Subcutaneous abdominal adipose tissue (tissue), 5 donors: ENCODE results near the gene GHSR.

Source experiments
- H3K27ac ChIP-seq: one replicate; pipeline ENCODE4 v1.7.0; 2013; ENCODE audit warnings: low read depth, mild to moderate bottlenecking, inconsistent platforms, low read length, moderate library complexity
- H3K27me3 ChIP-seq, 5 donors: one replicate each; pipeline ENCODE4 v1.7.0; 2013; ENCODE audit warnings: low read length in 5 of 5, inconsistent platforms in 1 of 5; ENCODE audit not compliant: control insufficient read depth in 5 of 5, insufficient read depth in 4 of 5
- H3K36me3 ChIP-seq, 5 donors: one replicate each; pipeline ENCODE4 v1.7.0; 2013; ENCODE audit warnings: low read length in 5 of 5; ENCODE audit not compliant: control insufficient read depth in 5 of 5, insufficient read depth in 5 of 5
- H3K4me1 ChIP-seq, 5 donors: one replicate each; pipeline ENCODE4 v1.7.0; 2013; ENCODE audit warnings: low read length in 5 of 5, mild to moderate bottlenecking in 3 of 5, moderate library complexity in 1 of 5; ENCODE audit not compliant: control insufficient read depth in 5 of 5, insufficient read depth in 5 of 5
- H3K4me3 ChIP-seq, 5 donors: one replicate each; pipeline ENCODE4 v1.7.0; 2013; ENCODE audit warnings: low read length in 5 of 5, low read depth in 1 of 5
- H3K9ac ChIP-seq, 5 donors: one replicate each; pipeline ENCODE4 v1.7.0; 2013; ENCODE audit warnings: low read length in 5 of 5, mild to moderate bottlenecking in 4 of 5, moderate library complexity in 3 of 5
- H3K9me3 ChIP-seq, 5 donors: one replicate each; pipeline ENCODE4 v1.7.0; 2013; ENCODE audit warnings: low read length in 5 of 5; ENCODE audit not compliant: control insufficient read depth in 5 of 5
- donor health status: healthy.
- donor health status: healthy.
- donor health status: healthy.
- donor health status: healthy.
- donor health status: healthy.

Gene GHSR

GRCh38 chr3:172441581-172441980, 6.7 kb downstream of the GHSR start:
- no peaks in the 10 kb centered on the region for H3K9me3 ChIP-seq
- H3K9ac ChIP-seq: no peak overlapping the region
- no peak overlapping the region for H3K27ac ChIP-seq
- no peak overlapping the region for H3K4me3 ChIP-seq
- H3K27me3 ChIP-seq: peaks cover 0 to 5% (median under 1%) of the 10 kb centered on the region in 5 donors
- H3K36me3 ChIP-seq: no peaks in the 10 kb centered on the region
- H3K4me1 ChIP-seq: no peaks in the 10 kb centered on the region

GRCh38 chr3:172438186-172438585, 10.1 kb downstream of the GHSR start:
- Histone ChIP-seq H3K36me3 (no peaks in the 10 kb centered on the region), H3K27me3 (no peaks in the 10 kb centered on the region), H3K4me3 (no peak overlapping the region), H3K9me3 (peaks cover 0 to 1% (median 0%) of the 10 kb centered on the region in 5 donors), H3K27ac (no peak overlapping the region), H3K9ac (no peak overlapping the region), H3K4me1 (no peaks in the 10 kb centered on the region)

- Histone ChIP-seq H3K9me3 (peaks cover 0 to 4% (median 1%) of the 10 kb centered on the region in 5 donors), H3K4me1 (no peaks in the 10 kb centered on the region), H3K27ac (no peak overlapping the region), H3K4me3 (no peak overlapping the region), H3K27me3 (no peaks in the 10 kb centered on the region), H3K9ac (no peak overlapping the region), H3K36me3 (no peaks in the 10 kb centered on the region)
These were observed 10.5 kb downstream of the GHSR start for GRCh38 chr3:172437713-172438112.

GRCh38 chr3:172415323-172415722, 32.9 kb downstream of the GHSR start:
- H3K4me3 ChIP-seq: no peak overlapping the region
- H3K36me3 ChIP-seq: no peaks in the 10 kb centered on the region
- no peaks in the 10 kb centered on the region for H3K27me3 ChIP-seq
- no peaks in the 10 kb centered on the region for H3K4me1 ChIP-seq
- H3K9ac ChIP-seq: no peak overlapping the region
- H3K27ac ChIP-seq: no peak overlapping the region
- H3K9me3 ChIP-seq: peaks cover 0 to 2% (median 0%) of the 10 kb centered on the region in 5 donors

- Histone ChIP-seq H3K9me3 (no peaks in the 10 kb centered on the region), H3K4me1 (no peaks in the 10 kb centered on the region), H3K9ac (no peak overlapping the region), H3K27me3 (no peaks in the 10 kb centered on the region), H3K36me3 (no peaks in the 10 kb centered on the region), H3K4me3 (no peak overlapping the region), H3K27ac (no peak overlapping the region)
These were observed 36.7 kb downstream of the GHSR start for GRCh38 chr3:172411478-172411947.

- Histone ChIP-seq H3K27ac (no peak overlapping the region), H3K9me3 (no peaks in the 10 kb centered on the region), H3K4me1 (no peaks in the 10 kb centered on the region), H3K27me3 (no peaks in the 10 kb centered on the region), H3K4me3 (no peak overlapping the region), H3K9ac (no peak overlapping the region), H3K36me3 (no peaks in the 10 kb centered on the region)
These were observed 37.4 kb downstream of the GHSR start for GRCh38 chr3:172410702-172411477.

GRCh38 chr3:172407872-172408271, 40.4 kb downstream of the GHSR start:
- Histone ChIP-seq H3K27ac (no peak overlapping the region), H3K9me3 (no peaks in the 10 kb centered on the region), H3K27me3 (no peaks in the 10 kb centered on the region), H3K4me1 (no peaks in the 10 kb centered on the region), H3K4me3 (no peak overlapping the region), H3K36me3 (no peaks in the 10 kb centered on the region), H3K9ac (no peak overlapping the region)

GRCh38 chr3:172405914-172406313, 42.3 kb downstream of the GHSR start:
- Histone ChIP-seq H3K27ac (no peak overlapping the region), H3K9me3 (no peaks in the 10 kb centered on the region), H3K4me1 (no peaks in the 10 kb centered on the region), H3K4me3 (no peak overlapping the region), H3K27me3 (no peaks in the 10 kb centered on the region), H3K9ac (no peak overlapping the region), H3K36me3 (peaks cover 2 to 9% (median 4%) of the 10 kb centered on the region in 5 donors)

GRCh38 chr3:172404237-172404962, 43.9 kb downstream of the GHSR start:
- no peak overlapping the region for H3K9ac ChIP-seq
- H3K9me3 ChIP-seq: no peaks in the 10 kb centered on the region
- peaks cover 4 to 9% (median 6%) of the 10 kb centered on the region in 5 donors for H3K36me3 ChIP-seq
- H3K27me3 ChIP-seq: no peaks in the 10 kb centered on the region
- no peak overlapping the region for H3K27ac ChIP-seq
- peaks cover 0 to 6% (median 0%) of the 10 kb centered on the region in 5 donors for H3K4me1 ChIP-seq
- no peak overlapping the region for H3K4me3 ChIP-seq
